CD4-positive, alpha-beta T cell treated with Interleukin-15 for 4 hours (primary cell): ENCODE data around the gene ACAD10.
"Not testable (repeated sequence)": the region's sequence is repeated elsewhere in the genome, so short reads cannot be mapped to it uniquely, and the experiment has no call there.

Experiments
- DNase-seq: peaks from one replicate; pipeline ENCODE4 v3.0.0-alpha.2; 2020; ENCODE audit warnings: low spot score

Gene ACAD10

DNA sequence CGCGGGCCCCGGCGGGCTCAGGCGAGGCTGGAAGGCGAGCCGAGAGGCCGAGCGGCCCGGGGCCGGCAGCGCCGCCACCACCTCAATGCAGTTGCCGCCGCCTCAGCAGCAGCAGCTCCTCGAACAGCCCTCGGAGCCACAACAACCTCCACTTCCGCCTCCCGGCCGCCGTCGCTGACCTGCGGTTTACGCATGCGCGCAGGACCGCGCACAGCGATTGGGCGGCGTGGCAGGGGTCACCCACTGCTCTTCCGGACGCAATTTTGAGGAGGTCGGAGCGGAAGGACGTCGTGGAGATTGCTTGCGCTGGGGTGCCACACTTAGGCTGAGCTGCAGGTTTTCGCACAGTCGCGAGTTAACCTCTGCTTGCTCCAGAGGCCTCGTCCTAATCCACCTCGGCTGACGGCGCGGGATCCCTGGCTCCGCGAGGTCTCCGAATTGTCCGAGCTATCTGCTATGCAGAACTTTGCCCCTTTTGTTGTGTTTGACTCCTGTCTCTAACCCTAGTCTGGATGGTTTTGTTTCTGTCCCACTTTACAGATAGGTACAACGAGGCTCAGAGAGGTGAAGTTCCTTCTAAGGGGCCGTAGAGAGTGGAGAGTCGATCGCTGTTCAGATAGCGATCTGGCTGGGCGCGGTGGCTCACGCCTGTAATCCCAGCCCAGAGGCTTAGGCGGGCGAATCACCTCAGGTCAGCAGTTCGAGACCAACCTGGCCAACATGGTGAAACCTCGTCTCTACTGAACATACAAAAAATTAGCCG, at the start of gene ACAD10, which contains the start of gene BRAP:
Gene ACAD10, plus strand, starts transcription at position 243 of the 763 bp plus-strand sequence. CDS start 6,657 bp downstream, outside the sequence.
Gene BRAP, minus strand, starts transcription at position 146 of the 763 bp plus-strand sequence. CDS start 164 bp downstream, outside the sequence.
- peak; percentile 96 for DNase-seq

DNA sequence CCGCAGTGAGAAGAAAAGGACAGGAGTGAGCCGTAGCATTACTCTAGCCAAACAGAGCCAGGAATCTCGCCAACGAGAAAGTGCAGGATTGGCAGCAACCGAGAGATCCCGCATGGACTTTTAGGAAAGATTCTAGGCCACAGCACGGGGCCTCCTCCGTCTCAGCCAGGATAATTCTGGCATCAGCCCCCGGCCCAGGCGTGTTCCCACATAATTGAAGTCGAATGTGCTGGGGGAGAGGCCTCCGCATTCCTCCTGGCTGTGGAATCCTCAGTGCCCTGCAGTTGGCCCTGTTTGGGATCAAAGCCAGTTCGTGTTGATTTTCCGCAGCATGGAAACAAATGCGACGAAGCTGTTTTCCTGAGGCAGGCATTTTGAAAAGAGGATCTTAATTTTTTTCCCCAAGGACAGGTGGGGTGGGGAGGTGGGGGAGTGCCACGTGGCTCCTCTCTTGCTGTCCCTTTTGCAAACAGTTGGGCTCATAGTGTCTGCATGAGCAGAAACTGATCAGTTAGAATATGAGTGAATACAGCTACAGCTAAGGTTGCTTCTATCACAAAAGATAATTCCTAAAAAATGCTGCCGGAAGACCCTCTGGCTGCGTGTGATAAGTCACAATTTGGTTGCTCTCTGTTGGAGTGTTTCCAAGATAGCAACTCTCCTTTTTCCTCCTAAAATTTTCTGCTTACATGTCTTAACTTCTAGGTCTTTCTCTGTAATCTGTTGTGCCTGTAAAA, 49.5 kb upstream of the ACAD10 start:
- no peak for DNase-seq

DNA sequence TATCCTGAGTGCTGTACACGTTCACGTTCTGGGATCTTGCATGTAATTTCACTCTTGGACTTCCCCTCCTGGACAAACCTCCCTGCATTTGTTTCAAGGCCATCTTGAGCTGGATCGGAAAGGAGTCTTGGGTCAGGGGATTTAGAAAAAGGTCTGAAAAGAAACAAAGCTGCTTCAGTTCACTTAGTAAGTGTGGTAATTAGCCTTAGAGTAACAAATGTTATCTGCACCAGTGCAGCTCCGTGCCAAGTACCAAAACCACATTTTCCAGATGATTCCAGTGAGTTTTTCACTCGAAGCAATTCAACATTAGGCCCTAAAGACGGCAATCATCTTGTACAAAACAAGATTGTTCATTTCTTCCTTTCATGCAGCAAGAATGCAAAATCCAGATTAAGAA, 47.3 kb upstream of the ACAD10 start:
- no peak for DNase-seq

DNA sequence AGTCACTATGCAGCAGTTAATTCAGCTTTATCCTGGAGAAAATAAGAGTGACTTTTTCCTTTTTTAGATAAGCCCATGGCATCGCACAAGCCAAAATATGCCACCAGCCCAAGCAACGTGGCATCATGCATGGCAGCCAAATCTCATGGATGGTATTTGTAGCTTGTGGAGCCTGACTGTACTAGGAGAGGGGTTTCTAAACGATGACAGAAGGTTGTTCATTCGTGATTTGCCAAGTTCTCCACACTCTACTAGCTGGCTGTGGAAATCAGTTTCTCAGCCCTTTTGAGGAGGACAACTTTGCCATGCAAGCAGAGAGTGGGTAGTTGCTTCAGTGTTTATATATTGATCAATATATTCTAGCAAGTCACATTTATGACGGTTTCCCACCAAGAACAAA, 45.3 kb upstream of the ACAD10 start:
- DNase-seq, result no peak

DNA sequence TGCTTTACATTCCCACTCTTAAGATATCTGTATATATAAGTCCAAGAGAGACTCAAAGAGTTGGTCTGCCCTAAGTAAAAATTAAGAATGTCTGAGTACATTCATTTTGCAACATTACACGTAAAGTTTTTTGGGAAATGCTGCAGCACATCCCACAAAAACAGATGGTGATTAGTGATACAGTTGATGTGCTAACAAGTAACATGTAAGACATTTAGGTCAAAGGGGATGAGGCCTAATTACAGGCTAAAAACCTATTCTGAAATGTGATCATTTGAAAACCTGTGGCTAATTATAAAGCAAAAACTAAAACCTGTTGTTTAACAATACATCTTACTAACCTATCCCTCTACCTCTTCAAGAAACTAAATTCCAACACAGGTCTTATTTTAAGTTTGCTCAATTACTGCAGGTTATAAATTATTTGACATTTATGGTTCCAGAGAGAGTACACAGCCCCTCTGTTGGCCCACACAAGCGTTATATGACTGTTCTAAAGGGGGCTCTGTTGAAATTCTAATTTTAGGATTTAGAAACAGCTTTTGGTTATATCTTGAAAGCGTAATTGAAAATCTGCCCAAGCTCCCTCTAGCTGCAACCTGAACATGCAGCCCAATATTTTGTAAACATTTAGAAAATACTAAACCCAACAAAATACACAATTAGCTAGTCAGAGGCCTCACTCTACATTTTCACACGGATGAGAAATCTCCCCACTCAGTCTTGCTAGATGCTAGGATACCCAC, 43.0 kb upstream of the ACAD10 start:
- no peak for DNase-seq

DNA sequence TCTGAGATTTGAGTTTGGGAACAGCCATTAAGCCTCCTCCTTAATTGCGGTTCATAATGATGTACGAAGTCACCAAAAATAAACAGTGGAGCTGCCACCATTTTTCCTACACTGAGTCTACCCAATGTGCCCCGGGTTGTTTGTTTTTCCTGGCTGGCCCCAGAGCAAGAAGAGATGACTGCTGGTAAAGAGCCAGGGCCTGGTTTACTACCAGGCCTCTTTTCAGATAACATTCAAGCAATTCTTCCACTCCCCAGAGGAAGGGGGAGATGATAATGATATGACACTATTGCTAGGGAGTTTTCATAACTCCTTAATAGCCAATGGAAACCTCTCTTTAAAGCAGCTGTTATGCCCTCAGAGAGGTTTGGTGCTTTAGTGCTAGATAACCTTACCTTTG, 42.4 kb upstream of the ACAD10 start:
- no peak for DNase-seq

DNA sequence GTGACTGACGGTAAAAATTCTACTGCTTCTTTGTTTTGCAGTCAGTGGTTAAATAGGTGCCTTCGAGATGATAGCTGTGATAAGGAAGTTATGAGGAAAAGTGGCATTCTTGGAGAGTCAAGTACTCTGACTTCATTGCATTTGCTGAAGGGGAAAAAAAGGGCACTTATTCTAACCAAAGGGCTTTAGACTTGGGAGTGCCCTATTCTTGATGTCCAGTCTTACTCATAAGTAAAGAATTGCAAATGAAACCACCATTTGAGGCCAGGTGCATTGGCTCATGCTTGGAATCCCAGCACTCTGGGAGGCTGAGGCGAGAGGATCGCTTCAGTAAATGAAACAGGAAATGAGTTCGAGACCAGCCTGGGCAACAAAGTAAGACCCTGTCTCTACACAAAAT, 40.4 kb upstream of the ACAD10 start:
- DNase-seq, result no peak

DNA sequence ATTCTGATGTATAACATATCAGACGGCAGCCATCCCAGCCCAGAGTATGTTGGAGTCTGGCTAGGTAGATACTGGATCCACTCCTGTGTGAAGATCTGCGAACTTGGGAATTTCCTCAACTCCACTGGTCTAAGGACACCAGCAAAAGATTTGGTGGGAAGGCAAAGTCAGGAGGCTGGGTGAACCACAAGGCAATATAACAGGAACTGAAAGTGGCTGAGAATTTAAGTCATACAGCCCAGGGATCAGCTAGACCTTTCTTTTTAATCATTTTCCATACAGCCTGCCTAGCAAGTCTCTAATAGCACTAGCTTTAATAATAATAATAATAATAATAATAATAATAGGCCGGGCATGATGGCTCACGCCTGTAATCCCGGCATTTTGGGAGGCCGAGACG, 34.9 kb upstream of the ACAD10 start:
- DNase-seq, result no peak

DNA sequence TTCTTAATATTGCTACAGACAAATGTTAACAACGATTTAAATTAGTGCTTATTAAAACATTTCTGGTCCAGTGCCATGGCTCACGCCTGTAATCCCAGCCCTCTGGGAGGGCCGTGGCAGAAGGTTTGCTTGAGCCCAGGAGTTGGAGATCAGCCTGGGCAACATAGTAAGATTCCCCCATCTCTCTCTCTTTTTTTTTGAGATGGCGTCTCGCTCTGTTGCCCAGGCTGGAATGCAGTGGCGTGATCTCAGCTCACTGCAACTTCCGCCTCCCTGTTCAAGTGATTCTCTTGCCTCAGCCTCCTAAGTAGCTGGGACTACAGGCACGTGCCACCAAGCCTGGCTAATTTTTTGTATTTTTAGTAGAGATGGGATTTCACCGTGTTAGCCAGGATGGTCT, 33.3 kb upstream of the ACAD10 start:
- not testable (repeated sequence) for DNase-seq

DNA sequence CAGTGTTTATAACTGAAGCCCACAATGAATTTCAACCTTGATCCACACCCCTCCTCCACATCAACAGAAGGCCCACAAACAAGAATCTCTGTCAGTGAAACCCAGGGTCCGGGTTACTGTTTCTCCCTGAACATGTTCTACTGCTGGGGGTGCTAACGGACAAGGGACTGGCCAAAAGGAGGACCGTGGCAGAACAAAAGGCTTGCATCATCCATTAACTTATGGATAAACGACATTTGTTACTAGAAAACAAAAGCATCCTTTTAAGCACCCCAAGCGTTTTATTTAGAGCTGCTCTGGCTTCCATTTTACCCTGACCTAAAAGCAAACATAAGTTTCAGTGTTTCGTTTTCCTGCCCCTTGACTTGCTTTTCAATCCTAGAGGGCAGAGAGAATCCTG, 32.3 kb upstream of the ACAD10 start:
- DNase-seq, result no peak

DNA sequence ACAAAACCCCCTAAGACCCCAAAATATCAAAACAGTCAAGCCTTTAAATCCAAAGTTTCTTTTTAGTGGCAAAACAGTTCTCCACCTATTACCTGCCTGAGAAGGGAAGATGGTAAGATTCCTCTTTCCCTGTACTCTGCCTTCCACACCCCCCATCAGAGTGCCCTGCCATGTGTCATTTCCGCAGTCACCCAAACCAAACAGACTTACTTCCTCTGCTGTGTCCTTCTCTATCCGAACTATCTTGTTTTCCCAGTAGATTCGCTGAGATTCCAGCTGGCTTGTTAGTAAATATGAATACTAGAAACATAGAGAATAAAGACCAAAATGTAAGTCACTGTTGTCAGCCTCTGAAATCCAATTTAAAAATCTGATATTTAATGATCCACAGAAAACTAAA, 30.5 kb upstream of the ACAD10 start:
- no peak for DNase-seq

DNA sequence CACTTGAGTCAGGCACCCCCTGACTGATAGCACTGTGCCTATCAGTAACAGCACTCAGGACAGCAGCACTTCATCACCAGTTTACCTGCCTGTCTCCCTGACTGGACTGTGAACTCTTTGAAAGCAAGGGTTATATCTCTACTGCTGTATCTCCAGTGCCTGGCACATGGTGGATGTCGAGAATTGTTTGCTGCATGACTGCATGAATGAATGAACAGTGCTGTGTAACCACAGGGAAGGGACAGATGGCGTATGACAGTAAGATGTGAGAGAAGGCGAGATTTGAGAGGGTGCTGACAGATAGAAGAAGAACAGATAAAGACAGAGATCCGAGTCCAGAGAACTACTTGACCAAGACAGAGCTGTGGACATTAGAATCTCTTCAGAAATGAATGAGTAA, 29.8 kb upstream of the ACAD10 start:
- DNase-seq, result no peak

DNA sequence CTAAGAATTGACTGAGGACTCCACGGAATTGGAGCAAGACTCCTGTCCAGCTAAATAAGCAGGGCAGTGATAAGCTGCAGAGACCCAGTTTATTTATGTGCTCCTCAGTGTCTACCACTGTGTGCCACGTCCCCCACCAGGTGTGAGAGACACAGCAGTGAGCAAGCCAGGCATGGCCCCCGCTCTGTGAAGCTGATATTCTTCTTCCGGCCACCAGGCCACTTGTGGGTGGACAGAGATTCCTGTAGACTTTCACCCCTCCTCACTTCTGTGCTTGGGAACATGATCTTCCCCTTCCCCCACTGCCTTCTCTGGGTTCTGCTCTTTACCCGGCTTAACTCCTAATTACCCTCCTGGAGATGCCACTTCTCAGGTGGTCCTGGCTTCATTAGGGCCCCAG, 21.4 kb upstream of the ACAD10 start:
- DNase-seq, result no peak

DNA sequence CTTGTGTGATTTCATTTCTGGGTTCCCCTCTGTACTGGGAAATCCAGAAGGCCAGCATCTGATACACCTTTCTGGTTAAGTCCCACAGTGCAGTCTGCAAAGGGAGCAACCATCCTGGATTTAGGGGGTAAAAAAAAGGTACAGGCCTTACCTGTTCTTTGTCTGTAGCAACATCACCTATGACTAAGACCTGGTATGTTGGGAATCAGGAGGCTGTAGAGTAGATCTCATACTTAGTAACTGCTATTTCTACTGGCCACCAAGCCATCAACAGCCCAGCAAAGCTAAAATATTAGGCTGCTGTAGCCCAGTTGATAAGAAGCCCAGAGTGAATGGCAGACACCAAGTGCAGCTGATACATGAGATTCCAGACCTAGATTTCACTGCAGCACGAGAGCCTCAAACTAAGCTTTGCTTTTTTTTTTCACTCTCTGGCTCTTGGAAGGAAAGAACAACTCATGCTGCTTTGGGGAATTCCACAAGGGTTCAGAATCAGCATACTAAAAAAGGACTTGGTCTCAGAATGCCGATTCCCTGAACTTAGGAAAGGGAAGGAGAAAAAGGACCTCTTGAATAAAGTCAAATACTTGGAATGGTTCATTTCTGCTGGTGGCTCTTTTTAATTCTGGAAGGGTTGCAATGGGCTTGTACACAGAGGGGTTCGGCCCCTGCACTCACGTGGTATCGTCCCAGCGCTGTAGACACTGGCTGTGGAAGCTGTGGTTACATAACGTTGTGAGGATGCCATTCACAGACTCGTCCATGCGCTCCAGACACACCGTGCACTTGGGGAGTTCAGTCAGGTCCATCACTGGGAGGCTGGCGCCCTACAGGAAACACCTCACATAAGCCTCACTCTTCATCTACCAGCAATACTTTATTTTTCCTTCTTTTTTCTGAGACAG, 20.6 kb upstream of the ACAD10 start:
- no peak for DNase-seq

DNA sequence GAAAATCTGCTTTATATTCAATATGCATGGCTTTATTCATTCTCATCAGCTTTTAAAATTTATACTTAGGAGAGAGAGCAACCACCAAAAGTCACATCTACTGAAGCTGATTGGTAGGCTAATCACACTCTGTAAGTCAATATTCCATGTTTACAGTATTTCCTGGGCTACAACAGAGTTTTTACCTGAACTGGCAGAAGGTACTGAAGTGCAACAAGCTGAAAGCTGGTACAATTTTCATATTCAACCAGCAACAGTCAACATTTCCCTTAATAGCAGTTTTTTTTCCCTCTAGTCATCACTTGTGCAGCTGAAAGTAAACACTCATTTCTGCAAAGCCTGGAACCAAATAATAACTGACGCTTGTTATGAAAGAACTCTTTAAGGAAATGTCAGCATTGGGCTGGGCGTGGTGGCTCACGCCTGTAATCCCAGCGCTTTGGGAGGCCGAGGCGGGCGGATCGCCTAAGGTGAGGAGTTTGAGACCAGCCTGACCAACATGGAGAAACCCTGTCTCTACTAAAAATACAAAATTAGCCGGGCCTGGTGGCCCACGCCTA, 13.0 kb upstream of the ACAD10 start:
- DNase-seq, result no peak

DNA sequence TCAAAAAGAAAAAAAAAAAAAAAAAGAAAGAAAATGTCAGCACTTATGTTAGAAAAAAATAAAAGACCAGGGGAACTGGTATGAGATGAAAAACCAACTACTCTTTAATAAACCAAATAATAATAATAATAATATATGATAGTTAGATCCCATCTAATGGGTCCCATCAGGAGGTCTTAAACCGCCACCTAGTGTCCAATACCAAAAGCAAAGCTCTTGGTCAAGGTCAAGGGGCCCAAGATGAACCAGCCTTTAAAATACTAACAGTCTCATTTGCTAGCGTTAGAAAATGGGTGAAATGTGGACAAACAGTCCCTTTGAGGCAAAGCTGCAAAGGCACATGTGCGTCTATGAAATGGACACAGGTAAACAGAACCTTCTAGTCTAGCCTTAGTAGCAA, 12.3 kb upstream of the ACAD10 start:
- peak; percentile 3 for DNase-seq

DNA sequence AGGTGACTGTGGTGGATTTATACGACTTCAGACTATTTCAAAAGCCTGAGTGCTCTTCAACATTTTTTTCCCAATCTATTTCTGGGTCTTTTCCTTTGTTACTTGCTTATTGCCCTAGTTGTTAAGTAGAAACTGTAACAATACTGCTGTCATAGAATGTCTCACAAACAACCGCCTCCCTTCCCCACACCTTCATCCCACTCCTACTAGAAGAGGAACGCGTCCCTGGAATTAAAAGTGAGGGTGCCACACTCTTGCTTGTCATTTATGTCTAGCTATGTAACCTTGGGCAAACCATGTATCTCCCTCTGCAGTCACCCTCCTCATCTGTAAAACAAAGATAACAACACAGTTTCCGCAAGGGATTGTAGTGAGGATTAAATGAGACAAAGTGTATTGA, 8.7 kb upstream of the ACAD10 start:
- no peak for DNase-seq

DNA sequence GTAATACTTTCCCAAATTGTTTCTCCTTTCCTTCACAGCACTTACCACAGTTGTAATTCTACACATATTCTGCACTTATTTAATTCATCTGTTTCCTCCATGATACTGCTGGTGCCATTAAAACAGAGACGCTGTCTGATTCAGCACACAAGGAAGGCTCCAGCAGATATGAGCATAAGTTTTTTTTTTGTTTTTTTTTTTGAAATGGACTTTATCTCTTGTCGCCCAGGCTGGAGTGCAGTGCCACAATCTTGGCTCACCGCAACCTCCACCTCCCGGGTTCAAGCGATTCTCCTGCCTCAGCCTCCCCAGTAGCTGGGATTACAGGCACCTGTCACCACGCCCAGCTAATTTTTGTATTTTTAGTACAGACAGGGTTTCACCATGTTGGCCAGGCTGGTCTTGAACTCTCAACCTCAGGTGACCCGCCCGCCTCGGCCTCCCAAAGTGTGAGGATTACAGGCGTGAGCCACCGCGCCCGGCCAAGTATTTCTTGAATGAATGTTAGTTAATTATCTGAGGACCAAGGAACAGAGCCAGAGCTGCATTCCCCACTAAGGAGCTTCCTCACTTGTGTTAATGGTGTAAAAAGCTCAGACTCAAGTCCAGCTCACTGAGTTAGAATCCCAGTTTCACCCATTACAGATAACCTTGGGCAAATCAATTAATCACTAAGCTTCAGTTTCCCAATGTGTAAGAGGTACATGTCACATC, 1.2 kb upstream of the ACAD10 start:
- not testable (repeated sequence) for DNase-seq

DNA sequence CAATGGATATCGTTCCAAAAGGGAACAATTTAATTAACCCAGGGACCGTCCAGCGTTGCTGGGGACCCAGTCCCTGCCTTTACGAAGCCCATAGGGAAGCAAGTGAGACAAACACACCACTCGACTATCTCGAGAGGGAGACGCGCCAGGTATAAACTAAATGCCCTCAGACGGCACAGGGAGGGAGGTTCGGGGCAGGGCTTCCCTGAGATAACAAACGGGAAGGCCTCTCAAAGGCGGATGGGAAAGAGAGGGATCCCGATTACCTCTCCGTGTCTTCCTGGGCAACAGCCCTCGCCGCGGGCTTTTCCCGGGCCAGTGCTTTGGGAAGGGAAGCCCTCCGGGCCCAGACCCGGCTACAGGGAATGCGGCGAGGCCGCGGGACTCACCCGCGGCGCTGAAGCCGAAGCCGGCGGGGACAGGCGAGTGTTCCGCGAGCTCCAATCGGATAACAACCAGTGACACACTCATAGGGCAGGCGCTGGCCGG, 487 bp upstream of the ACAD10 start:
- DNase-seq, result peak; percentile 1

DNA sequence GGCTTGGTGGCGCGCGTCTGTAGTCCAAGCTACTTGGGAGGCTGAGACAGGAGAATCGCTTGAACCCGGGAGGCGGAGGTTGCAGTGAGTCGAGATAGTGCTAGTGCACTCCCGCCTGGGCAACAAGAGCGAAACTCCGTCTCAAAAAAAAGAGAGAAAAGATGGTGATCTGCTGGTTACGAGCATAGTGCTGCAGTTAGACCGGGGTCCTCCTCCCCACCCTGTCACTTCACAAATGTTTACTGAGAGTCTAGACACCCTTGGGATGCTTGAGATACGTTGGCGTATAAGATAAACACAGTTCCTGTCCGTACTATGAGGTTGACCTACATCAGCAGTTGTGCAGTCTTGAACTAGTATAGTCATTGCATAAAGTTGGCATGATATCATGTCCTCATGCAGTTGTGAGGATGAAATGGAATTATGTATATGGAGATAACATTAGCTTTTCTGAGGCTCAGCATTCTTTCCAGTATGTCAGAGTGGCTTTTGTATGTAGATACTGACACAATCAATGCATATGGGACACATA, 787 bp downstream of the ACAD10 start:
- no peak for DNase-seq
